DND-41 (cell line): ENCODE results near the gene SYNDIG1L.

Experiments
- ATAC-seq: fragments of 200-7000 bp; cut with Tn5 transposase; 3 replicates; pipeline ENCODE4 v1.9.1; 2021; ENCODE audit warnings: low read depth; ENCODE audit not compliant: insufficient read depth
- DNase-seq: peaks from one replicate; pipeline ENCODE4 v3.0.0-alpha.2; 2020
- H2AFZ ChIP-seq: 2 replicates; pipeline ENCODE4 v1.6.0; 2012; ENCODE audit warnings: low read depth, low read length
- H3K27ac ChIP-seq: 2 replicates; pipeline ENCODE4 v1.5.1; 2012; ENCODE audit warnings: low read length, inconsistent platforms
- H3K27me3 ChIP-seq: fragments of 200-600 bp; sonication (generic); 2 replicates; pipeline ENCODE4 v1.6.0; 2012; ENCODE audit warnings: low read length, mild to moderate bottlenecking, inconsistent platforms; ENCODE audit not compliant: insufficient read depth, poor library complexity
- H3K36me3 ChIP-seq: 2 replicates; pipeline ENCODE4 v1.5.1; 2012; ENCODE audit warnings: low read length, inconsistent platforms; ENCODE audit not compliant: insufficient read depth
- H3K4me1 ChIP-seq: 2 replicates; pipeline ENCODE4 v1.5.1; 2012; ENCODE audit warnings: mild to moderate bottlenecking, low read length; ENCODE audit not compliant: insufficient read depth
- H3K4me2 ChIP-seq: 2 replicates; pipeline ENCODE4 v1.6.0; 2012; ENCODE audit warnings: mild to moderate bottlenecking, moderate library complexity, low read length, inconsistent platforms; ENCODE audit not compliant: insufficient read depth
- H3K4me3 ChIP-seq, 2 experiments: fragments of 200-600 bp in 1 of 2; shearing (Covaris generic) in 1 of 2; 2 replicates each; pipeline ENCODE4 v1.5.1; 2012 to 2016; ENCODE audit warnings: inconsistent platforms in 2 of 2, low read length in 2 of 2, mild to moderate bottlenecking in 2 of 2, low read depth in 1 of 2, moderate library complexity in 1 of 2
- H3K79me2 ChIP-seq: 2 replicates; pipeline ENCODE4 v1.6.0; 2012; ENCODE audit warnings: low read length, inconsistent platforms; ENCODE audit not compliant: insufficient read depth
- H3K9ac ChIP-seq: 2 replicates; pipeline ENCODE4 v1.6.0; 2012; ENCODE audit warnings: low read depth, mild to moderate bottlenecking, inconsistent platforms, low read length, moderate library complexity
- H3K9me3 ChIP-seq: 2 replicates; pipeline ENCODE4 v1.5.1; 2012; ENCODE audit warnings: low read length, moderate library complexity, mild to moderate bottlenecking, inconsistent platforms; ENCODE audit not compliant: insufficient read depth, severe bottlenecking
- H4K20me1 ChIP-seq: 2 replicates; pipeline ENCODE4 v1.6.0; 2012; ENCODE audit warnings: low read length; ENCODE audit not compliant: insufficient read depth
- EZH2 ChIP-seq: IDR thresholded peaks from 3 replicates; pipeline ENCODE4 v1.6.1; 2012; ENCODE audit warnings: borderline replicate concordance, low read depth, mild to moderate bottlenecking, moderate library complexity, low read length, inconsistent platforms; ENCODE audit not compliant: severe bottlenecking
- TF ChIP-seq, protein P1 (sequence below): IDR thresholded peaks from 2 replicates; pipeline ENCODE4 v1.5.1; 2012; ENCODE audit warnings: borderline replicate concordance, low read length, moderate library complexity, mild to moderate bottlenecking; ENCODE audit not compliant: poor library complexity, severe bottlenecking; ENCODE audit errors: extremely low read depth

SYNDIG1L gene

GRCh38 chr14:74407021-74407800 is 18.8 kb downstream of the SYNDIG1L start:
- H3K4me1 ChIP-seq: no peaks in the 10 kb centered on the region
- no peak overlapping the region for H3K27ac ChIP-seq
- no peak for TF ChIP-seq EZH2
- TF ChIP-seq, protein P1, sequence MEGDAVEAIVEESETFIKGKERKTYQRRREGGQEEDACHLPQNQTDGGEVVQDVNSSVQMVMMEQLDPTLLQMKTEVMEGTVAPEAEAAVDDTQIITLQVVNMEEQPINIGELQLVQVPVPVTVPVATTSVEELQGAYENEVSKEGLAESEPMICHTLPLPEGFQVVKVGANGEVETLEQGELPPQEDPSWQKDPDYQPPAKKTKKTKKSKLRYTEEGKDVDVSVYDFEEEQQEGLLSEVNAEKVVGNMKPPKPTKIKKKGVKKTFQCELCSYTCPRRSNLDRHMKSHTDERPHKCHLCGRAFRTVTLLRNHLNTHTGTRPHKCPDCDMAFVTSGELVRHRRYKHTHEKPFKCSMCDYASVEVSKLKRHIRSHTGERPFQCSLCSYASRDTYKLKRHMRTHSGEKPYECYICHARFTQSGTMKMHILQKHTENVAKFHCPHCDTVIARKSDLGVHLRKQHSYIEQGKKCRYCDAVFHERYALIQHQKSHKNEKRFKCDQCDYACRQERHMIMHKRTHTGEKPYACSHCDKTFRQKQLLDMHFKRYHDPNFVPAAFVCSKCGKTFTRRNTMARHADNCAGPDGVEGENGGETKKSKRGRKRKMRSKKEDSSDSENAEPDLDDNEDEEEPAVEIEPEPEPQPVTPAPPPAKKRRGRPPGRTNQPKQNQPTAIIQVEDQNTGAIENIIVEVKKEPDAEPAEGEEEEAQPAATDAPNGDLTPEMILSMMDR: no peak
- no peak overlapping the region for H3K4me3 ChIP-seq
- H3K27me3 ChIP-seq: no peaks in the 10 kb centered on the region
- ATAC-seq (no peak), DNase-seq (no peak)
- no peak overlapping the region for H2AFZ ChIP-seq
- no peaks in the 10 kb centered on the region for H3K9me3 ChIP-seq
- H3K79me2 ChIP-seq: no peaks in the 10 kb centered on the region
- no peaks in the 10 kb centered on the region for H3K36me3 ChIP-seq
- H3K9ac ChIP-seq: no peak overlapping the region
- H4K20me1 ChIP-seq: peaks cover 3% of the 10 kb centered on the region; the same call in 1 of the 2 replicates
- H3K4me2 ChIP-seq: no peak overlapping the region

- H4K20me1 ChIP-seq: peaks cover 3% of the 10 kb centered on the region; the same call in 1 of the 2 replicates
- H3K27me3 ChIP-seq: peaks cover 2% of the 10 kb centered on the region
- H3K9ac ChIP-seq: no peak overlapping the region
- no peak overlapping the region for H3K4me3 ChIP-seq
- peaks cover 11% of the 10 kb centered on the region for H3K4me1 ChIP-seq
- no peak overlapping the region for H3K4me2 ChIP-seq
- no peak overlapping the region for H2AFZ ChIP-seq
- no peaks in the 10 kb centered on the region for H3K9me3 ChIP-seq
- TF ChIP-seq, protein P1: no peak
- TF ChIP-seq EZH2: no peak
- ATAC-seq: no peak
- no peak overlapping the region for H3K27ac ChIP-seq
- DNase-seq: no peak
- no peaks in the 10 kb centered on the region for H3K36me3 ChIP-seq
- no peaks in the 10 kb centered on the region for H3K79me2 ChIP-seq
Measured at GRCh38 chr14:74405663-74406062, 20.3 kb downstream of the SYNDIG1L start.

DNA sequence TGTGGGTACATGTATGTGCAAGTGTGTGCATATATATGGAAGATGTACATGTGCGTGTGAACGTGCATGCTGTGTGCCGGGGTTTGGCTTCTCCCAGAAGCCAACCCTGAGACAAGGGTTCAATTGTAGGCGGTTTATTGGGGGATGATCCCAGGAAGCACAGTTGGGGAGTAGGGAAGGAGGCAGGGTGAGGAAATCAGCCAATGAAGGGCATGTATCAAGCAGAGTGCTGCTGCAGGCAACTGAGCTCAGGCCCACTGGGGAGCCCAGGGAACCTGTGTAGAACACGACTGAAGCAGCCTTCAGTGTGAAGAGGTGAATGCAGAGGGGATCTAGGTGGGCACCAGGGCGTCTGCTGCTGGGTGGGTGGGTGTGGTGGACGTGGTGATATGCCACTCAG is 21.6 kb downstream of the SYNDIG1L start:
- Histone ChIP-seq H3K4me3 (no peak overlapping the region), H3K27me3 (peaks cover 2% of the 10 kb centered on the region), H3K27ac (no peak overlapping the region), H3K9me3 (no peaks in the 10 kb centered on the region), H3K79me2 (no peaks in the 10 kb centered on the region), H3K4me2 (no peak overlapping the region), H3K4me1 (peaks cover 11% of the 10 kb centered on the region), H3K36me3 (no peaks in the 10 kb centered on the region), H2AFZ (no peak overlapping the region), H4K20me1 (peaks cover 3% of the 10 kb centered on the region; the same call in 1 of the 2 replicates), H3K9ac (no peak overlapping the region)
- TF ChIP-seq, protein P1: no peak
- no peak for TF ChIP-seq EZH2
- no peak for DNase-seq
- no peak for ATAC-seq
